ENCODE results near the gene RMP24.

RMP24 gene

GRCh38 chr18:35933982-35934381 lies 38.5 kb upstream of the RMP24 start:
- no peaks in the 10 kb centered on the region for H3K36me3 ChIP-seq (replicated peaks in 1 of 2; ENCODE audit: control insufficient read depth in 1 of 2, insufficient read depth in 2 of 2, low read length in 2 of 2)
- no peak overlapping the region for H3K9ac ChIP-seq (ENCODE audit: insufficient read depth, low read depth, low read length)
- in situ Hi-C loops (cut with HindIII; ENCODE audit: extremely low pct_ligation_motif_present, low pct_unique_long_range_greater_than_20kb) (no loop called here), intact Hi-C loops (cut with micrococcal nuclease; ENCODE audit: unreplicated experiment) (no loop called here)
- TF ChIP-seq FOSL2 (CRISPR knock-in tag; IDR thresholded peaks at IDR 0.05) (peak; percentile 79), ATF4 (CRISPR knock-in tag; IDR thresholded peaks at IDR 0.05) (peak in 1 of 2 experiments; percentile 81; a peak in 2 of 4 replicates), FLYWCH1 (CRISPR knock-in tag; IDR thresholded peaks at IDR 0.05) (no peak), CREB1 (IDR thresholded peaks at IDR 0.05) (peak; percentile 44; the same call in 1 of the 2 replicates), CREB1 (CRISPR knock-in tag; IDR thresholded peaks at IDR 0.05) (no peak), ZNF280D (CRISPR knock-in tag; IDR thresholded peaks at IDR 0.05) (no peak)
- WGBS (ENCODE audit: low lambda C conversion rate), result 23% methylated on average over 7 of the region's 8 CpGs
- DNase-seq (ENCODE audit: low spot score), result peak; percentile 24
- ChIA-PET POLR2A (no interaction called here), CTCF (ENCODE audit: low intra/inter-chr PET ratio, low total read pairs) (no interaction called here)
- H3K4me3 ChIP-seq (replicated peaks in 1 of 3; ENCODE audit: insufficient read depth in 1 of 3, low read depth in 2 of 3, low read length in 3 of 3), result no peak overlapping the region
- H3K27me3 ChIP-seq (ENCODE audit: control insufficient read depth in 1 of 2, insufficient read depth in 2 of 2, low read length in 2 of 2), result no peaks in the 10 kb centered on the region
- no peaks in the 10 kb centered on the region for H4K20me1 ChIP-seq (ENCODE audit: insufficient read depth, low read length)
- H3K4me1 ChIP-seq (ENCODE audit: insufficient read depth, low read length), result no peaks in the 10 kb centered on the region
- no peaks in the 10 kb centered on the region; the same call in 1 of the 2 replicates for H3K9me3 ChIP-seq (ENCODE audit: low read length)
- no peak overlapping the region for H3K27ac ChIP-seq (ENCODE audit: extremely low read length, insufficient read depth, low read length)
- H2AFZ ChIP-seq (ENCODE audit: low read length), result no peak overlapping the region
- H3K79me2 ChIP-seq (ENCODE audit: insufficient read depth, low read length), result no peaks in the 10 kb centered on the region
- no peak; the same call in 2 of the 3 replicates for ATAC-seq
- FAIRE-seq, result no peak
- no TSS peak for BruUV-seq (replicated peaks)
- no peak overlapping the region for H3K4me2 ChIP-seq (ENCODE audit: low read depth, low read length)
